ENCODE measurements around the gene TRIO. TPM values are rescaled to one million over a fixed set of nuclear protein-coding genes. Genes with fewer than 3 reads are reported as not detected.

Gene TRIO
- total and polyA plus RNA-seq, 10 of the 15 experiments (the other 5 are each of a cell fraction or from before 2014, with no cell fraction given): 5.1 to 96.4 (median 44.6) TPM

- TF ChIP-seq ZNF592 (IDR thresholded peaks at IDR 0.05) (no peak), SMARCA5 (IDR thresholded peaks at IDR 0.05) (no peak), ATF7 (IDR thresholded peaks at IDR 0.05; ENCODE audit: low read depth) (no peak), E2F8 (IDR thresholded peaks at IDR 0.05; ENCODE audit: low read depth, partially characterized antibody) (no peak), SREBF1 (IDR thresholded peaks at IDR 0.05; ENCODE audit: low read length) (no peak), NFIC (IDR thresholded peaks at IDR 0.05; ENCODE audit: low read depth, low read length) (peak; percentile 59), MYC (IDR thresholded peaks at IDR 0.05; ENCODE audit: insufficient read depth, insufficient read length, insufficient replicate concordance, low read length, severe bottlenecking) (no peak), BRCA1 (IDR thresholded peaks at IDR 0.05; ENCODE audit: low read depth, low read length) (no peak), ZNF384 (IDR thresholded peaks at IDR 0.05; ENCODE audit: borderline replicate concordance, low read depth, low read length) (no peak), NR2C1 (IDR thresholded peaks at IDR 0.05) (no peak), PML (IDR thresholded peaks at IDR 0.05; ENCODE audit: low read length) (no peak), SIN3A (IDR thresholded peaks at IDR 0.05; ENCODE audit: low read depth, low read length) (no peak), NKRF (conservative IDR thresholded peaks at IDR 0.05) (no peak), NR2F1 (conservative IDR thresholded peaks at IDR 0.05) (0 out of 2 replicates have a peak, but pooled peaks have one; percentile 28), MEF2A (IDR thresholded peaks at IDR 0.05; ENCODE audit: insufficient read depth, low read depth, low read length) (no peak), MAX (IDR thresholded peaks at IDR 0.05; ENCODE audit: low read depth, low read length) (peak; percentile 66), CBFB (IDR thresholded peaks at IDR 0.05; ENCODE audit: low read depth) (no peak), NFYB (IDR thresholded peaks at IDR 0.05; ENCODE audit: insufficient read depth, low read depth, low read length) (no peak), FOXM1 (IDR thresholded peaks at IDR 0.05; ENCODE audit: low read depth, low read length) (no peak), SMAD1 (IDR thresholded peaks at IDR 0.05; ENCODE audit: low read depth, partially characterized antibody) (no peak), POU2F2 (IDR thresholded peaks at IDR 0.05; ENCODE audit: borderline replicate concordance, low read depth, low read length) (no peak), MLLT1 (IDR thresholded peaks at IDR 0.05) (no peak)
These were observed 31.1 kb downstream of the TRIO start (continued) for GRCh38 chr5:14174230-14174636.
